HL-60 (cell line): ENCODE results near the gene NCSTN.

Experiments
- DNase-seq, 2 experiments: peaks; one replicate each; pipeline ENCODE4 v3.0.0-alpha.2; 2010 to 2020; ENCODE audit warnings: low read depth in 1 of 2, low spot score in 1 of 2
- H3K27ac ChIP-seq: fragments of 250-450 bp; sonication (Bioruptor Pico); replicated peaks from 2 replicates; pipeline ENCODE4 v1.5.1; 2020; ENCODE audit warnings: mild to moderate bottlenecking, moderate library complexity
- H3K27me3 ChIP-seq: fragments of 250-450 bp; sonication (Bioruptor Pico); 2 replicates; pipeline ENCODE4 v1.5.1; 2021; ENCODE audit warnings: mild to moderate bottlenecking, moderate library complexity; ENCODE audit not compliant: insufficient read depth, poor library complexity, severe bottlenecking
- H3K4me3 ChIP-seq: replicated peaks from 2 replicates; pipeline ENCODE4 v1.5.1; 2011; ENCODE audit warnings: mild to moderate bottlenecking, control low read depth, low read length; ENCODE audit not compliant: insufficient read depth
- CTCF ChIP-seq: IDR thresholded peaks from one replicate; pipeline ENCODE4 v1.5.1; 2011; ENCODE audit warnings: low read length, control low read depth, inconsistent platforms; ENCODE audit not compliant: insufficient read depth
- GABPA ChIP-seq: IDR thresholded peaks from 2 replicates; pipeline ENCODE4 v1.6.1; 2012; ENCODE audit warnings: low read depth
- POLR2AphosphoS5 ChIP-seq: IDR thresholded peaks from 2 replicates; pipeline ENCODE4 v1.6.1; 2012; ENCODE audit warnings: low read depth
- REST ChIP-seq: IDR thresholded peaks from 2 replicates; pipeline ENCODE4 v1.6.1; 2012; ENCODE audit warnings: low read depth; ENCODE audit not compliant: insufficient replicate concordance
- SPI1 ChIP-seq: IDR thresholded peaks from 2 replicates; pipeline ENCODE4 v1.6.1; 2012; ENCODE audit warnings: low read depth, mild to moderate bottlenecking, borderline replicate concordance

NCSTN gene

GRCh38 chr1:160406131-160406968, 63.2 kb downstream of the NCSTN start:
- H3K27me3 ChIP-seq: peaks cover 7% of the 10 kb centered on the region
- no peak overlapping the region for H3K4me3 ChIP-seq
- TF ChIP-seq SPI1: no peak
- TF ChIP-seq POLR2AphosphoS5: no peak
- no peak for TF ChIP-seq GABPA
- no peak for TF ChIP-seq CTCF
- TF ChIP-seq REST: no peak
- no peak overlapping the region for H3K27ac ChIP-seq
- DNase-seq: no peak

GRCh38 chr1:160407839-160408801, 64.9 kb downstream of the NCSTN start:
- Histone ChIP-seq H3K27me3 (no peaks in the 10 kb centered on the region), H3K4me3 (no peak overlapping the region), H3K27ac (no peak overlapping the region)
- DNase-seq: no peak
- TF ChIP-seq CTCF (no peak), REST (no peak), POLR2AphosphoS5 (no peak), SPI1 (no peak), GABPA (no peak)
